Smooth muscle cell of the brain vasculature (primary cell): ENCODE measurements around the gene OR8I2.
"Not testable (repeated sequence)": the region's sequence is repeated elsewhere in the genome, so short reads cannot be mapped to it uniquely, and the experiment has no call there.

Experiments used
- DNase-seq: peaks from one replicate; pipeline ENCODE4 v3.0.0-alpha.2; 2012; ENCODE audit warnings: low read depth, low spot score

The OR8I2 gene

DNA sequence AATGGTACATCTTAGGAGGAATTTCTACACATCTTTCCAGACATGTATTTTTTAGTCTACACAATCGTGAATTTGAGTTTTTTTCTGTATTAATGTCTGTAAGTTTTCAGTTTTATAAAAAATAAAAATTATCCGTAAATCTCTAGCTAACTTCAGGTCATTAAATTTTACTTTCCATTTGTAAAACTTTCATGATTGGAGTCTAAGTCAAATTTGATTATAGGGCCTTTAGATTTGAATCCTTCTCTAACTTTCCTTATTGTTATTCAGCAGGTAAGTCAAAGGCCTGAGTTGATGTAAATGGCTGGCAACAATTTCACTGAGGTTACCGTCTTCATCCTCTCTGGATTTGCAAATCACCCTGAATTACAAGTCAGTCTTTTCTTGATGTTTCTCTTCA, at the start of gene OR8I2:
OR8I2 (plus strand) TSS at position 301 of the 400 bp plus-strand sequence; CDS start at position 301, 0 bp downstream.
- no peak for DNase-seq

GRCh38 chr11:56045538-56045937, 47.6 kb upstream of the OR8I2 start:
- no peak for DNase-seq

DNA sequence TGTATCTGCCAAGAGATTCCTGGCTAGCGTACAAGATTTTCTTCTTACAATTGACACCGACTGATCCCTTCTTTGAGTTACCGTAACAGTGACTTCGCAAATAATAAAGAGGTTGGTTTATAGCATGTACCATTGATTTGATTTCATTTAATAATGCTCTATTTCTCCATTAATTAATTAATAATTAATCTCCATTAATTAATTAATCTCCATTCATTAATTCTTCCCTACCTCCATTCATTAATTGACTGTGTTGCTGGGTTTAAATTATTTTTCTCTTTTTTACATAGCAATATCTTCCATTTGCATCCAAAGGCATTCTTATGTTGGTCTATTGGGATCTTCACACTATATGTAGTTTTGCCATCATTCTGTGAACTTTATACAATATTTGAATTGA, 44.6 kb upstream of the OR8I2 start:
- no peak for DNase-seq

GRCh38 chr11:56049487-56049886, 43.6 kb upstream of the OR8I2 start:
- DNase-seq = no peak

- DNase-seq = not testable (repeated sequence)
These were observed 36.7 kb upstream of the OR8I2 start for GRCh38 chr11:56056366-56056765.

- DNase-seq = not testable (repeated sequence)
These were observed 35.4 kb upstream of the OR8I2 start for GRCh38 chr11:56057661-56058237.

DNA sequence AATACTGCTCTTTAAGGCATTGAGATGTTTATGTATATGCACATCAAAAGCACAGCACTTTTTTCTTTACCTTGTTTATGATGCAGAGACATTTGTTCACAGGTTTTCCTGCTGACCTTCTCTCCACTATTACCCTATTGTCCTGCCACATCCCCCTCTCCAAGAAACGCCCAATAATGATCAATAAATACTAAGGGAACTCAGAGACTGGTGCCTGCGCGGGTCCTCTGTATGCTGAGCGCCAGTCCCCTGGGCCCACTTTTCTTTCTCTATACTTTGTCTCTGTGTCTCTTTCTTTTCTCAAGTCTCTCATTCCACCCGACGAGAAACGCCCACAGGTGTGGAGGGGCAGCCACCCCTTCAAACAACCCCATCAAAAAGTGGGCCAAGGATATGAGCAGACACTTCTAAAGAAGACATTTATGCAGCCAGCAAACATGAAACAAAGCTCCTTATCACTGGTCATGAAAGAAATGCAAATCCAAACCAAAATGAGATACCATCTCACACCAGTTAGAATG, 34.8 kb upstream of the OR8I2 start:
- not testable (repeated sequence) for DNase-seq

GRCh38 chr11:56066980-56067379, 26.1 kb upstream of the OR8I2 start:
- no peak for DNase-seq

DNA sequence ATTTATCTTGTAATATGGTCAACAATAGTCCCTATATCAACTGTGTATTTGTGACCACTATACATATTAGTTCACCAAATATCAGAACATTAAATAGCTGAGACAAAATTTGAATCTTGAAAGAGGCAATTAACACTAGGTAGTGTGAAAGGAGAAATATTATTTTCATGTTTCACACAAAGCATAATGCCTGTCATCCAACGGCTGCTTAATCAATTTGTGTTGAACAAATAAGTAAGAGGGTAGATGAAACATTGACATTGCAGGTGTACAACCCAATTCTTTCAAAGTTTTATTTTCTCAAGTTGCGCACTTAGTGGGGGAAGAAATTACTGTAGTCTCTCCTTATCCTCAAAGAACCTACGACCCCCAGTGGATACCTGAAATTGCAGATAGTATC, 3.4 kb upstream of the OR8I2 start:
- DNase-seq = no peak

DNA sequence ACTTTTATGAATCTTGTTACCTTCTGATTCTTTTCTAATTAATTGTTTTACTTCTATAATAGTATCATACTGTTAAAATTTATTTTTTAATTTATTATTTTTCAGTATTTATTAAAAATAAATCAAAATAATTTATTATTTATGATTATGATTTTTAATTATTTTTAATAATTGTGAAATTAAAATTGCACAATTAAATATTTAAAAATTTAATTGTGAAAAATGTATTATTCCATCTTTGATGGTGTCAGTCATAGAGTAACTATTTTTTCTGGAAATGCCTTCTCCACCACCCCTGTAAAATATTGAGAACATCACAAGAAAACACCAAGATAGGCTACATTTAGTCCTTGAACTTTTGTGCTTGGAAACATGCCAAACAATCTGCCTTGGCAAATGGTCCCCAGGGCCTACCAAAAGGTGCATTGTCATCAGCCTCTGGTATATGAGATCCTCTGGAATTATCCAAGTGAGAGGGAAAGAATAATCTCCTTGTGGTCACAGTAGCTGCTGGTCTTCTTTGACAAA, 10.2 kb downstream of the OR8I2 start, which contains the start of gene OR8H2:
OR8H2 (plus strand) TSS at position 478 of the 528 bp plus-strand sequence. CDS start 1,356 bp downstream, outside the sequence.
- DNase-seq = no peak

DNA sequence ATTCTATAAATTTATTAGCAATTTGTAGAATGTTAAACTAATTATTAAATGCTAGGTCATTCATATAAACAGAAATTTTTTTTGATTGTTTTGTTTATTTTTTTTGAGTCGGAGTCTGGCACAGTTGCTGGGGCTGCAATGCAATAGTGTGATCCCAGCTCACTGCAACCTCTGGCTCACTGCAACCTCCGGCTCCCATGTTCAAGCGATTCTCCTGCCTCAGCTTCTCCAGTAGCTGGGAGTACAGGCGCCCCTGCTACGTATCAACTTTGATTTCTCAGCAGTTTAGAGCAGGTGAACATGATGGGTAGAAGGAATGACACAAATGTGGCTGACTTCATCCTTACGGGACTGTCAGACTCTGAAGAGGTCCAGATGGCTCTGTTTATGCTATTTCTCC, 29.0 kb downstream of the OR8I2 start, which contains the start of gene OR8H3:
OR8H3 (plus strand) TSS at position 301 of the 400 bp plus-strand sequence; CDS start at position 301, 0 bp downstream.
- DNase-seq = no peak

- DNase-seq = no peak
These were observed 47.1 kb downstream of the OR8I2 start, which contains the start of gene OR8J3 for GRCh38 chr11:56140151-56140661. Gene OR8J3, minus strand, starts transcription at chr11:56140201. Its CDS starts 2,483 bp downstream, at chr11:56137718.

GRCh38 chr11:56143681-56144080, 50.6 kb downstream of the OR8I2 start:
- DNase-seq = not testable (repeated sequence)
